HG02642 (cell line): ENCODE measurements around the gene PKNOX2.

Source experiments
- ATAC-seq: cut with Tn5 transposase; IDR thresholded peaks from one replicate; pipeline ENCODE4 v1.9.1; 2021; ENCODE audit warnings: mild to moderate bottlenecking; ENCODE audit not compliant: unreplicated experiment, poor library complexity

PKNOX2 gene

DNA sequence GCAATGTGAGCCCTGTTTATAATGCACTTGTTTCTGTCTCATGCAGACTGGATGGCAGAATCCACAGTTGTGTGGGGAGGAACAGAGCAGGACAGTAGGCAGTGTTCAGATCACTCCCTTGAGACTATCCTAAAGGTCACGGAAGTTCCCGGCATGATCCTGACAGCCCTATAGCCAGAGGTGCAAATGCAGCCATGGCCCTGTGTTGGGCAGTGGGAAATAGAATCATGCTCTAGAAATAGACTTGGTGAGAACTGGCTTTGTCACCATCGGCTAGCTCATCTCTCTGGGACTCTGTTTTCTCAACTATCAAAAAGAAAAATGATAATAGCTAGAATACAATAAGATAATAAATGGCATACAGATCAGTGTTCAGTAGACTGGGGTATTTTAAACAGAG, 208.4 kb downstream of the PKNOX2 start:
- ATAC-seq: no peak

GRCh38 chr11:125373426-125374391, 209.2 kb downstream of the PKNOX2 start:
- no peak for ATAC-seq

GRCh38 chr11:125374398-125374797, 209.8 kb downstream of the PKNOX2 start:
- ATAC-seq: no peak

GRCh38 chr11:125375146-125375545, 210.6 kb downstream of the PKNOX2 start:
- ATAC-seq: no peak

DNA sequence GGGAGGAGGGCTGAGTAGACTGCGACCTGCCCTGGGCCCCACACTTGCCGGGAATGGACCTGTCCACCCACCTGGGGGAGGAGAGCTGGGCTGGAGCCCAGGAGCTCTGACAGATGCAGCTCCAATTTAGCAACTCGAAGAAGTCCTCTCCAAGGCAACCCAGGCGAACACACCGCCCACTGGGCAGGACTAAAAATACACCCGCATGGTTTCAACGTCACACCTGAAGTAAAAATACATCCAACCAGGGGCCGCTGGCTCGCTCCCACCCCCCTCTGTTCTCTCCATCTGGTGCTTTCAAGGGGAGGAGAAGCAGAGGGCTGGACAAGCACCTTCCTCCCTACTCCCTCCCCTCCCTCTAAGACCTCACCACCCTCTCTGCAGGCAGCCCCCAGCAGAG, 211.6 kb downstream of the PKNOX2 start:
- ATAC-seq: no peak

- no peak for ATAC-seq
Measured at GRCh38 chr11:125376856-125377255, 212.3 kb downstream of the PKNOX2 start.

DNA sequence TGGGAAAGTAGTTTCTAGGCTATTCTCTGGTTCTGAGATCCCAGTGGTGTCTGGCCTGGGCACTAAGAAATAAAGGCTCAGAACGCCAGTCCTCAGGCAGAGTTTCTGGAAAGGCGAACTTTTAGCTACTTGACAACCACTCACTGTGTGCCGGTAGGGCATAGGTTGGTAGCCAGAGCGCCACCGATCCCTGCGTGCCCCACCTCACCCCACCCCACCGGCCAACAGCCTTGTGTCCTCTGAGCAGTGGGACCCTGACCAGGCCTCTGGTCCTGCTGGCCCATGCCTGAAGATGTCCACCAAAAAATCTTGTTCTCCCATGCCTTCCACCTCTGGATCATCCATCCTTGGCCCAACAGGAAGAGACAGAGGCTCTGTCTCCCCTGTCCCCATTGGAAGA, 213.5 kb downstream of the PKNOX2 start:
- ATAC-seq: no peak

GRCh38 chr11:125378571-125378970, 214.0 kb downstream of the PKNOX2 start:
- ATAC-seq: no peak

GRCh38 chr11:125379565-125379964, 215.0 kb downstream of the PKNOX2 start:
- ATAC-seq: no peak

DNA sequence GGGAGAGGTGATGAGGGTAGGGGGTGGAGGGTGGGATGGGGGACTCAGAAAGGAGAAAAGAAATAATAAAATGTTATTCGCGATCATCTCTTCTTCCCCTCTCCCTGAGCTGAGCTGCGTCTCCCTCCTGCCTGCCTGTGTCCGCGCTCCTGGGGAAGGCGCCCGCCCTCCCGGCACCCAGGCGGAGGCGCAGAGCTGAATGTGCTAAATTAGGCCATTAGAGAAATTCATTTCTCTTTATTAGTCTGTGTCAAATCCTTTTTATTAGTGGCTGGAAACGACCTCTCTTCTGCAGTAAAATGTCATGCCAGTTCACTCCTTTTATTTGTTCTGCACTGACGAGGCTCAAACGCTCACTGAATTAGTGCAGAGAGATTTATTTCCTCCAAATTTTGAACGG, 215.4 kb downstream of the PKNOX2 start:
- no peak for ATAC-seq

DNA sequence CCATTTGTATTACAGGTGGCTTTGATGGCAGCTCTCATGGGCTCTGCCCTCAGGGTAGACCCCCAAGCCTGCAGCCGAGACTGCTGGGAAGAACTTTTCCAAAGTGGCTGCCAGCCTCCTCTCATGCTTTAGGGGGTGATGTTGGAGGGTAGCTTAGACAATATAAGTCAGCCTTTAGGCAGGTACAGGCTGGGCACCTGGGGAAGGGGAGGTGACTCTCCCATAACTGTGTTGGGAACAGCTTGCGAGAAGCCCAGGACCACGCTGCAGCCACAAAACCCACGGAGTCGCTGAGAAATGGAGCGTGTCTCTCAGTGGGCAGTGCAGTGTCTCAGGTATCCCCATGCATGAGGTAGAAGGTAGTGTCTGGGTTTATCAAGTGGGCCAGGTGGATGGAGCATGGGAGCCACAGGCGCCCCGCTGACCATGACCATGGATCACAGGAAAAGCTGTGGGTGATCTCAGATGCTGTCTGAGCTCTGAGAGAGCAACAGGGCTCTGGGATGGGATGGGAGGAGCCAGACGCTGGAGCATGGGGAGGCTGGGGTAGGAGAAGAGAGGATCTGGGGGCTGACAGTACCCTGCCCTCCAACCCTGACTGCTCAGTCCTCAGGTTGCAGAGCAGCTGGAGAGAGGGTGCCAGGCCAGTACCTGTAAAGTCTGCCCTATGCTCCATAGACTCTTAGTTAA, 216.3 kb downstream of the PKNOX2 start:
- ATAC-seq: no peak

- ATAC-seq: no peak
Measured at GRCh38 chr11:125381499-125382044, 217.0 kb downstream of the PKNOX2 start.

- no peak for ATAC-seq
Measured at GRCh38 chr11:125382314-125382791, 217.8 kb downstream of the PKNOX2 start.

DNA sequence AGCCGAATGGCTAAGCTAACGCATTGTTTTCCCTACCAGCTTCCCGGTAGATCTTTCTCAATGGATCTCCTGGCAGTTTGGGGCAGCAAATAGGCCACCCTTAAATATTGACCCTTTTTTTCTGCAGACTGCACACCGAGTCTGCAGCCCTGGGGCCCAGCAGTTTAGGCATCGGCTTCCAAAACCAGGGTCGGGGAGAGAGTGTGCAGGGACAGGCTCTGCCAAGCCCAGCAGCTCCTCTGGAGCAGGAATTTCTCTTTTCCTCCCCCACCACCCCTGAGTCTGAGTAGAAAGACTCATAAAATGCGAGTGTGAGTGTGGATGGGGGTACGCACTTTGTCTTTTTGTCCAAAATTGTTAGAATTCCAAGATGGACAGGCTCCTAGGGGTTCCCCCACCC, 218.3 kb downstream of the PKNOX2 start:
- ATAC-seq: no peak

DNA sequence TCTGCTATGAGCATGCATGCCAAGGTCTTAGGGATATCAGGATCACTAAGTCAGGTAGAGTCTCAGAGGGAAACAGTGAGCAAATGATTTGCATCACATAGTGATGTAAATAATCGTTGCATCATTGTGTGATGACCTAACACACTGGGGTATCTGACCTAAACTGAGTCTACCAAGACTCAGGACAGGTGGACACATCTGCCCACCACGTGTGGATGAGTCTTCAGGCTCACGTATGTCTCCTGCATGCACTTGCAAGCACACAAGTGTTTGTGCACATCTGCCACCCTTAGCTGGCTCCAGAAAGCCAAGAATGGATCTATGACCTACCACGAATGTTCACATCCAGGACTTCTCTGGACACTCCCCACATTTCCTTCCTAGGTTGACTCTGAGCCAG, 220.3 kb downstream of the PKNOX2 start:
- ATAC-seq: no peak

- no peak for ATAC-seq
Measured at GRCh38 chr11:125387901-125388300, 223.3 kb downstream of the PKNOX2 start.

- no peak for ATAC-seq
Measured at GRCh38 chr11:125388611-125389010, 224.1 kb downstream of the PKNOX2 start.

DNA sequence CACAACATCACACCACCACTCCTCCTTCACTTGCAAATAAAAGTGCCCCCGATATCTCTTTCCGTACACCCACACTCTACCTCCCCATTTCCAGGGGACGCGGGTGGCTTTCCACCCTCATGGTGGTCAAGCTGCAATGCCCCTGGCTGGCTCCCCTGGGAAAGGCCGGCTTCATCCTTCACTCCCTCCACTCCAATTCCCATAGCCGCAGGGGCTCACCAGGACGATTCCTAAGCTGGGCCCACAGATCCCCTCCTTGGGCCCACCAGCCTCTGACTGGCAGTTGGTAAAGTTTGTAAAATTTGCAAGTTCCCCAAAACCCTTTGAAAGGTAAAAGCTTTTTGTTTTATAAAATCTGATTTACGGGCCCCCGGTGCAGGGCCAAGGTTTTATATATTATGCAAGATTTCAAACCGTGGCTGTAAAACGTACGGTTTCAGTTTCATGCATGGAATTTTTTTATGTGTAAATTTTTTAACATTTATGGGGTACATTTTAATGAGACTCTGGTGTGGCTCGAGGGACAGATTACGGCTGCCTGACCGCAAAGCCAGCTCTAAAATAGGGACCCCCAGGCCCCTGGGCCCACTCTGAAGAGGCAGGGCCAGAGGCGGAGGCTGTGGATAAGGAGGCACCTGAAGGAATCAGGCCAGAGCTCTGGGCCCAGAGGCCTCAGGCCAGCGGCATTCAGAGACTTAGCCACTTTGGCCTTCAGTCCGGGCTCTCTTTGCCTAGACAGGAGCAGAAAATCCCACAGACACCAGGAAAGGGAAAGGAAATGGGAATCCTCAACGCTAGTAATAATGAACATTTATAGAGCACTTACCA, 225.0 kb downstream of the PKNOX2 start:
- no peak for ATAC-seq

DNA sequence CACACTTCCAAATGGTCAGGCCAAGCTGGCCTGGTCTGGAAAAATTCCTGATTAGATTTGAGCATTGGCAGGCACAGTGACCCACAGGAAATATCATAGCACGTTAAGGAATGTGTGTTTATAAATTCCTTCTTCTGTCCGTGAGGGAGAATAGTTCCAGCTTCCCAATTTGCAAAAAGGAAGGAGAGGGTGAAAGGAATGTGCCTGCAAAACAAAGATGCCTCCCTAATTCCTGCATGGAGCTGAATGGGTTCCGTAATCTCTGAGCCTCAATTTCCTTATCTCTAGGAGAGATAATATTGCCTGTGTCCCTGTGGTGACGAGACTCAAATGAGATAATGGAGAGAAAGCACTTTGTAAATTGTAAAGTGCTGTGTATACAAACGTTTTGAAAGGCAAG, 226.4 kb downstream of the PKNOX2 start:
- no peak for ATAC-seq

- ATAC-seq: no peak
Measured at GRCh38 chr11:125393331-125393730, 228.8 kb downstream of the PKNOX2 start.
